Measurements from ENCODE around the gene SCRG1.

DNA sequence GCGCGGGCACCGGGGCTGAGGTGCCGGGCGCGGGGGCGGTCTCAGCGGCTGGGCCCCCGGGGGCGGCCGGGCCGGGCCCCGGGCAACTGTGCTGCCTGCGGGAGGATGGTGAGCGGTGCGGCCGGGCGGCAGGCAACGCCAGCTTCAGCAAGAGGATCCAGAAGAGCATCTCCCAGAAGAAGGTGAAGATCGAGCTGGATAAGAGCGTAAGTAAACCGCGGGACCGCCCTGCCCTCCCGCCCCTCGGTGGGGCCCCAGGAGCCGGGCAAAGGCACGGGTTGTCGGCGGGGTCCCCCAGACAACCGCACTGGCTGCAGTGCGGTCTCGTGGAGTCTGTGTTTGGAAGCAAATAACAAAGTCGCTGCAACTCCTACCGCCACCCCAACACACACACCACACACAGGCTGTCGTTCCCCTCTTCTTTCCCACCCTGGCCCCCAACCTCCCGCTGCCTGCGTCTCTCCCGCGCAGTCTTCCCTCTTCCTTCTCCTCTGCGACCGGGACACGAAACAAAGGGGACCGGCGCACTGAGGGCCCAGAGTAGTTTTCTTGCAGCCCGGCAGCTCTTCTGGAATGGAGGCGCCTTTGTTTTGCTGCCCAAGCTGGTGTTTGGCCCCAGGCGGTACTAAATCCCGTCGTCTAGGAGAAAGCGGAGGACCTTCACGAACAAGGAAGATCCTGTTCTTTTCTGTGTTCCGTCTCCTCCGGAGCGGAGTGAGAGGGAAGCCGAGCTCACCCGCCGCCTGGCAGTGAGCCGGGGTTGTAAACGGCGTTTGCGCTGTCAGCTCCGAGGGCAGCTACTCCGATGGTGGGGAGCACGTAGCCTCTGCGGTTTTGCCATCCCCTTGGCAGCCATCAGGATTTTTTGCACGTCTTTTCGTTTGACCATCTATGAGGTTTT is 27.4 kb downstream of the SCRG1 start:
- TF ChIP-seq, protein P1, sequence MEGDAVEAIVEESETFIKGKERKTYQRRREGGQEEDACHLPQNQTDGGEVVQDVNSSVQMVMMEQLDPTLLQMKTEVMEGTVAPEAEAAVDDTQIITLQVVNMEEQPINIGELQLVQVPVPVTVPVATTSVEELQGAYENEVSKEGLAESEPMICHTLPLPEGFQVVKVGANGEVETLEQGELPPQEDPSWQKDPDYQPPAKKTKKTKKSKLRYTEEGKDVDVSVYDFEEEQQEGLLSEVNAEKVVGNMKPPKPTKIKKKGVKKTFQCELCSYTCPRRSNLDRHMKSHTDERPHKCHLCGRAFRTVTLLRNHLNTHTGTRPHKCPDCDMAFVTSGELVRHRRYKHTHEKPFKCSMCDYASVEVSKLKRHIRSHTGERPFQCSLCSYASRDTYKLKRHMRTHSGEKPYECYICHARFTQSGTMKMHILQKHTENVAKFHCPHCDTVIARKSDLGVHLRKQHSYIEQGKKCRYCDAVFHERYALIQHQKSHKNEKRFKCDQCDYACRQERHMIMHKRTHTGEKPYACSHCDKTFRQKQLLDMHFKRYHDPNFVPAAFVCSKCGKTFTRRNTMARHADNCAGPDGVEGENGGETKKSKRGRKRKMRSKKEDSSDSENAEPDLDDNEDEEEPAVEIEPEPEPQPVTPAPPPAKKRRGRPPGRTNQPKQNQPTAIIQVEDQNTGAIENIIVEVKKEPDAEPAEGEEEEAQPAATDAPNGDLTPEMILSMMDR (IDR thresholded peaks at IDR 0.05; ENCODE audit: insufficient read depth, low read depth, low read length), result no peak
- no peak for TF ChIP-seq EZH2 (IDR thresholded peaks at IDR 0.05; ENCODE audit: insufficient read depth, low read length)

Data from astrocyte (in vitro differentiated cells and primary cell).